Measurements from ENCODE around the gene ZNF593. TPM values are rescaled to one million over a fixed set of nuclear protein-coding genes. Genes with fewer than 3 reads are reported as not detected.

ZNF593 gene
- total RNA-seq, 1 experiment from 2014 or later = 165 TPM

- ATAC-seq (no peak), DNase-seq (no peak)
- H3K4me1 ChIP-seq (ENCODE audit: insufficient read depth, low read length) = peaks cover 32% of the 10 kb centered on the region
- no peaks in the 10 kb centered on the region for H3K27me3 ChIP-seq (ENCODE audit: low read length)
- no peak overlapping the region for H3K4me2 ChIP-seq (ENCODE audit: low read length)
- no peak overlapping the region for H3K27ac ChIP-seq (ENCODE audit: low read length)
- CTCF ChIA-PET = no interaction called here
- no peak for TF ChIP-seq EZH2 (IDR thresholded peaks at IDR 0.05; ENCODE audit: low read length, unreplicated experiment)
- TF ChIP-seq CTCF (conservative IDR thresholded peaks at IDR 0.05; ENCODE audit: low read depth, low read length) = no peak
- TF ChIP-seq EZH2phosphoT487 (IDR thresholded peaks at IDR 0.05; ENCODE audit: borderline replicate concordance, low read length) = no peak
- no peaks in the 10 kb centered on the region for H3K9me3 ChIP-seq (ENCODE audit: low read length)
- H3K9ac ChIP-seq (ENCODE audit: low read length) = no peak overlapping the region
- no peaks in the 10 kb centered on the region for H4K20me1 ChIP-seq (ENCODE audit: low read length)
- no peak overlapping the region for H2AFZ ChIP-seq (ENCODE audit: low read length)
- H3K9me2 ChIP-seq (replicated peaks; ENCODE audit: low read length) = no peaks in the 10 kb centered on the region
- POLR2A ChIA-PET (ENCODE audit: unreplicated experiment) = no interaction called here
- peaks cover 4% of the 10 kb centered on the region for H3F3A ChIP-seq (ENCODE audit: low read length, unreplicated experiment)
- no peak overlapping the region for H3K4me3 ChIP-seq (ENCODE audit: low read length)
- peaks cover 12% of the 10 kb centered on the region for H3K79me2 ChIP-seq (ENCODE audit: low read length)
- intact Hi-C loops (cut with micrococcal nuclease) = no loop called here
- H3K36me3 ChIP-seq (ENCODE audit: low read depth, low read length) = no peaks in the 10 kb centered on the region
- no TSS peak for BruUV-seq (replicated peaks)
These were observed 39.9 kb upstream of the ZNF593 start for GRCh38 chr1:26129778-26130177.

GRCh38 chr1:26130695-26131094 lies 39.0 kb upstream of the ZNF593 start:
- BruUV-seq (replicated peaks) = no TSS peak
- intact Hi-C loops (cut with micrococcal nuclease) = no loop called here
- DNase-seq = no peak
- Histone ChIP-seq H3K27me3 (ENCODE audit: low read length) (no peaks in the 10 kb centered on the region), H2AFZ (ENCODE audit: low read length) (no peak overlapping the region), H3K4me2 (ENCODE audit: low read length) (no peak overlapping the region), H3F3A (ENCODE audit: low read length, unreplicated experiment) (peaks cover 4% of the 10 kb centered on the region), H3K4me1 (ENCODE audit: insufficient read depth, low read length) (peaks cover 23% of the 10 kb centered on the region), H3K9ac (ENCODE audit: low read length) (no peak overlapping the region), H3K4me3 (ENCODE audit: low read length) (no peak overlapping the region), H3K36me3 (ENCODE audit: low read depth, low read length) (no peaks in the 10 kb centered on the region), H3K9me3 (ENCODE audit: low read length) (no peaks in the 10 kb centered on the region), H3K9me2 (replicated peaks; ENCODE audit: low read length) (no peaks in the 10 kb centered on the region), H3K27ac (ENCODE audit: low read length) (no peak overlapping the region), H3K79me2 (ENCODE audit: low read length) (peaks cover 3% of the 10 kb centered on the region), H4K20me1 (ENCODE audit: low read length) (no peaks in the 10 kb centered on the region)
- no peak for ATAC-seq
- POLR2A ChIA-PET (ENCODE audit: unreplicated experiment) = no interaction called here
- CTCF ChIA-PET = no interaction called here
- no peak for TF ChIP-seq CTCF (conservative IDR thresholded peaks at IDR 0.05; ENCODE audit: low read depth, low read length)
- TF ChIP-seq EZH2phosphoT487 (IDR thresholded peaks at IDR 0.05; ENCODE audit: borderline replicate concordance, low read length) = no peak
- TF ChIP-seq EZH2 (IDR thresholded peaks at IDR 0.05; ENCODE audit: low read length, unreplicated experiment) = no peak

- peak; percentile 35 for DNase-seq
- no TSS peak for BruUV-seq (replicated peaks)
These were observed 37.4 kb upstream of the ZNF593 start for GRCh38 chr1:26132128-26132833.

More at GRCh38 chr1:26132128-26132833, 37.4 kb upstream of the ZNF593 start:
- H3K4me3 ChIP-seq (ENCODE audit: low read length) = no peak overlapping the region
- H3K4me1 ChIP-seq (ENCODE audit: insufficient read depth, low read length) = peaks cover 9% of the 10 kb centered on the region
- TF ChIP-seq EZH2 (IDR thresholded peaks at IDR 0.05; ENCODE audit: low read length, unreplicated experiment) = no peak
- TF ChIP-seq CTCF (conservative IDR thresholded peaks at IDR 0.05; ENCODE audit: low read depth, low read length) = no peak
- TF ChIP-seq EZH2phosphoT487 (IDR thresholded peaks at IDR 0.05; ENCODE audit: borderline replicate concordance, low read length) = no peak
- H3F3A ChIP-seq (ENCODE audit: low read length, unreplicated experiment) = peaks cover under 1% of the 10 kb centered on the region
- no peaks in the 10 kb centered on the region for H3K79me2 ChIP-seq (ENCODE audit: low read length)
- CTCF ChIA-PET = no interaction called here
- H2AFZ ChIP-seq (ENCODE audit: low read length) = no peak overlapping the region
- H3K36me3 ChIP-seq (ENCODE audit: low read depth, low read length) = no peaks in the 10 kb centered on the region
- intact Hi-C loops (cut with micrococcal nuclease) = no loop called here
- H3K9me2 ChIP-seq (replicated peaks; ENCODE audit: low read length) = no peaks in the 10 kb centered on the region
- no peaks in the 10 kb centered on the region for H4K20me1 ChIP-seq (ENCODE audit: low read length)
- H3K9me3 ChIP-seq (ENCODE audit: low read length) = no peaks in the 10 kb centered on the region
- H3K27me3 ChIP-seq (ENCODE audit: low read length) = no peaks in the 10 kb centered on the region
- no peak overlapping the region for H3K9ac ChIP-seq (ENCODE audit: low read length)
- POLR2A ChIA-PET (ENCODE audit: unreplicated experiment) = no interaction called here
- H3K27ac ChIP-seq (ENCODE audit: low read length) = no peak overlapping the region
- no peak overlapping the region for H3K4me2 ChIP-seq (ENCODE audit: low read length)
- no peak for ATAC-seq

Measured in PC-3 (cell line).